Measurements from ENCODE around the gene MOCS2. TPM values are rescaled to one million over a fixed set of nuclear protein-coding genes. Genes with fewer than 3 reads are reported as not detected.

The MOCS2 gene
- total RNA-seq, 1 donor from 2014 or later, result 21.5 TPM

GRCh38 chr5:53109056-53109442 lies 508 bp downstream of the MOCS2 start:
- H3K27me3 Mint-ChIP-seq (ENCODE audit: low read depth), result no peaks in the 10 kb centered on the region
- DNase-seq (ENCODE audit: low spot score in 2 of 2, unreplicated experiment in 2 of 2), result no peak
- peaks cover 22% of the 10 kb centered on the region for H3K36me3 Mint-ChIP-seq
- TF ChIP-seq, protein P1, sequence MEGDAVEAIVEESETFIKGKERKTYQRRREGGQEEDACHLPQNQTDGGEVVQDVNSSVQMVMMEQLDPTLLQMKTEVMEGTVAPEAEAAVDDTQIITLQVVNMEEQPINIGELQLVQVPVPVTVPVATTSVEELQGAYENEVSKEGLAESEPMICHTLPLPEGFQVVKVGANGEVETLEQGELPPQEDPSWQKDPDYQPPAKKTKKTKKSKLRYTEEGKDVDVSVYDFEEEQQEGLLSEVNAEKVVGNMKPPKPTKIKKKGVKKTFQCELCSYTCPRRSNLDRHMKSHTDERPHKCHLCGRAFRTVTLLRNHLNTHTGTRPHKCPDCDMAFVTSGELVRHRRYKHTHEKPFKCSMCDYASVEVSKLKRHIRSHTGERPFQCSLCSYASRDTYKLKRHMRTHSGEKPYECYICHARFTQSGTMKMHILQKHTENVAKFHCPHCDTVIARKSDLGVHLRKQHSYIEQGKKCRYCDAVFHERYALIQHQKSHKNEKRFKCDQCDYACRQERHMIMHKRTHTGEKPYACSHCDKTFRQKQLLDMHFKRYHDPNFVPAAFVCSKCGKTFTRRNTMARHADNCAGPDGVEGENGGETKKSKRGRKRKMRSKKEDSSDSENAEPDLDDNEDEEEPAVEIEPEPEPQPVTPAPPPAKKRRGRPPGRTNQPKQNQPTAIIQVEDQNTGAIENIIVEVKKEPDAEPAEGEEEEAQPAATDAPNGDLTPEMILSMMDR (IDR thresholded peaks at IDR 0.05; ENCODE audit: unreplicated experiment), result no peak
- H3K4me3 Mint-ChIP-seq, result peak overlapping the region; percentile 84
- peak overlapping the region; percentile 55 for H3K27ac Mint-ChIP-seq
- H3K9me3 Mint-ChIP-seq, result peaks cover 6% of the 10 kb centered on the region
- peaks cover 28% of the 10 kb centered on the region for H3K4me1 Mint-ChIP-seq

DNA sequence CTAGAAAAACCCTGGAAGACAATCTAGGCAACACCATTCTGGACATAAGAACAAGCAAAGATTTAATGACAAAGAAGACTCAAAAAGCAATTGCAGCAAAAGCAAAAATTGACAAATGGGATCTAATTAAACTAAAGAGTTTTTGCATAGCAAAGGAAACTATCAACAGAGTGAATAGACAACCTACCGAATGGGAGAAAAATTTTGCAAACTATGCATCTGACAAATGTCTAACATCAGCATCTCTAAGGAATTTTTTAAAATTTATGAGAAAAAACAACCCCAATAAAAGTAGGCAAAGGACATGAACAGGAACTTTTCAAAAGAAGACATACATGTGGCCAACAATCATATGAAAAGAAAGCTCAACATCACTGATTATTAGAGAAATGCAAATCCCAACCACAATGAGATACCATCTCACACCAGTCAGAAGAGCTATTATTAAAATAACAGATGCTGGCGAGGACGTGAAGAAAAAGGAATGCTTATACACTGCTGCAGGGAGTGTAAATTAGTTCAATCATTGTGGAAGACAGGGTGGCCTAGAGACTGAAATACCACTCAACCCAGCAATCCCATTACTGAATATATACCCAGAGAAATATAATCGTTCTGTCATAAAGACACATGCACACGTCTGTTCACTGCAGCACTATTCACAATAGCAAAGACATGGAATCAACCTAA lies 3.8 kb downstream of the MOCS2 start:
- TF ChIP-seq, protein P1 (IDR thresholded peaks at IDR 0.05; ENCODE audit: unreplicated experiment), result no peak
- no peak for DNase-seq (ENCODE audit: low spot score in 2 of 2, unreplicated experiment in 2 of 2)
- peaks cover 26% of the 10 kb centered on the region for H3K4me1 Mint-ChIP-seq
- no peaks in the 10 kb centered on the region for H3K27me3 Mint-ChIP-seq (ENCODE audit: low read depth)
- H3K36me3 Mint-ChIP-seq, result peaks cover 40% of the 10 kb centered on the region
- H3K9me3 Mint-ChIP-seq, result peaks cover 6% of the 10 kb centered on the region
- H3K27ac Mint-ChIP-seq, result no peak overlapping the region
- no peak overlapping the region for H3K4me3 Mint-ChIP-seq

GRCh38 chr5:53100606-53101005 lies 9.0 kb downstream of the MOCS2 start:
- H3K4me3 Mint-ChIP-seq, result no peak overlapping the region

GRCh38 chr5:53099546-53099945 lies 10.0 kb downstream of the MOCS2 start:
- H3K9me3 Mint-ChIP-seq, result no peaks in the 10 kb centered on the region
- H3K4me1 Mint-ChIP-seq, result peaks cover 8% of the 10 kb centered on the region
- H3K36me3 Mint-ChIP-seq, result peaks cover 31% of the 10 kb centered on the region
- no peak overlapping the region for H3K27ac Mint-ChIP-seq
- H3K4me3 Mint-ChIP-seq, result no peak overlapping the region
- TF ChIP-seq, protein P1 (IDR thresholded peaks at IDR 0.05; ENCODE audit: unreplicated experiment), result no peak
- no peaks in the 10 kb centered on the region for H3K27me3 Mint-ChIP-seq (ENCODE audit: low read depth)
- no peak for DNase-seq (ENCODE audit: low spot score in 2 of 2, unreplicated experiment in 2 of 2)

More at GRCh38 chr5:53100606-53101005, 9.0 kb downstream of the MOCS2 start:
- no peak for DNase-seq (ENCODE audit: low spot score in 2 of 2, unreplicated experiment in 2 of 2)
- Mint-ChIP-seq H3K27me3 (ENCODE audit: low read depth) (no peaks in the 10 kb centered on the region), H3K4me1 (peaks cover 8% of the 10 kb centered on the region), H3K27ac (no peak overlapping the region), H3K9me3 (no peaks in the 10 kb centered on the region), H3K36me3 (peaks cover 36% of the 10 kb centered on the region)
- TF ChIP-seq, protein P1 (IDR thresholded peaks at IDR 0.05; ENCODE audit: unreplicated experiment), result no peak

- peaks cover 10% of the 10 kb centered on the region for H3K4me1 Mint-ChIP-seq
- DNase-seq (ENCODE audit: low spot score in 2 of 2, unreplicated experiment in 2 of 2), result peak in 1 of 2 experiments; percentile 72
- H3K27me3 Mint-ChIP-seq (ENCODE audit: low read depth), result no peaks in the 10 kb centered on the region
- TF ChIP-seq, protein P1 (IDR thresholded peaks at IDR 0.05; ENCODE audit: unreplicated experiment), result peak; percentile 92
- H3K4me3 Mint-ChIP-seq, result no peak overlapping the region
- peaks cover 11% of the 10 kb centered on the region for H3K36me3 Mint-ChIP-seq
- no peak overlapping the region for H3K27ac Mint-ChIP-seq
- no peaks in the 10 kb centered on the region for H3K9me3 Mint-ChIP-seq
Observed at GRCh38 chr5:53095931-53096525, 13.5 kb downstream of the MOCS2 start.
